SK-N-SH (cell line): ENCODE data around the gene ATP2A3. TPM values are rescaled to one million over a fixed set of nuclear protein-coding genes. Genes with fewer than 3 reads are reported as not detected.

Source experiments
- CTCF ChIA-PET: fragments of 300-600, 350-600 bp; formaldehyde crosslinking; extraction: SDS; loops from one replicate; lab custom pipeline; 2021; lab: Yijun Ruan, JAX
- POLR2A ChIA-PET: fragments of 350-600 bp; sonication (Branson Sonifier 250); formaldehyde crosslinking; extraction: SDS; loops from one replicate; lab custom pipeline; 2020; ENCODE audit warnings: antibody characterized with exemption, inconsistent platforms; lab: Yijun Ruan, JAX
- DNase-seq: peaks from one replicate; pipeline ENCODE4 v3.0.0; 2012
- H2AFZ ChIP-seq: fragments of 200-600 bp; sonication (generic); 2 replicates; pipeline ENCODE4 v1.8.1; 2016; ENCODE audit warnings: antibody characterized with exemption, mild to moderate bottlenecking, low read depth
- H3F3A ChIP-seq: fragments of 200-600 bp; sonication (generic); replicated peaks from 2 replicates; pipeline ENCODE3; 2016; ENCODE audit warnings: antibody characterized with exemption, mild to moderate bottlenecking; ENCODE audit not compliant: insufficient read depth
- H3K27ac ChIP-seq, 2 experiments: fragments of 200-500 bp in 1 of 2; fragments of 200-600 bp in 1 of 2; sonication (Bioruptor generic) in 1 of 2; sonication (generic), shearing (Covaris generic) in 1 of 2; 2 replicates each; pipeline versions ENCODE4 v1.5.1 to v1.6.1; 2014 to 2016; ENCODE audit warnings: low read depth in 2 of 2, inconsistent platforms in 1 of 2, low read length in 1 of 2, mild to moderate bottlenecking in 1 of 2, mixed read lengths in 1 of 2
- H3K27me3 ChIP-seq: fragments of 200-600 bp; sonication (generic), shearing (Covaris generic); 2 replicates; pipeline ENCODE4 v1.6.1; 2016; ENCODE audit warnings: mixed run types; ENCODE audit not compliant: insufficient read depth
- H3K36me3 ChIP-seq, 2 experiments: fragments of 200-500 bp in 1 of 2; fragments of 200-600 bp in 1 of 2; sonication (Bioruptor generic) in 1 of 2; sonication (generic) in 1 of 2; replicated peaks in 1 of 2; 2 replicates each; pipeline versions ENCODE3 to v1.5.1; 2014 to 2016; ENCODE audit warnings: low read length in 1 of 2, mild to moderate bottlenecking in 1 of 2; ENCODE audit not compliant: insufficient read depth in 2 of 2, control insufficient read depth in 1 of 2
- H3K4me1 ChIP-seq, 2 experiments: fragments of 200-500 bp in 1 of 2; fragments of 200-600 bp in 1 of 2; sonication (Bioruptor generic) in 1 of 2; sonication (generic), shearing (Covaris generic) in 1 of 2; 2 replicates each; pipeline versions ENCODE4 v1.5.1 to v1.6.1; 2014 to 2016; ENCODE audit warnings: low read depth in 1 of 2, low read length in 1 of 2, mixed run types in 1 of 2; ENCODE audit not compliant: insufficient read depth in 2 of 2, control insufficient read depth in 1 of 2
- H3K4me2 ChIP-seq: fragments of 200-600 bp; sonication (generic), shearing (Covaris generic); 2 replicates; pipeline ENCODE4 v1.6.1; 2017; ENCODE audit warnings: mixed run types
- H3K4me3 ChIP-seq, 2 experiments: fragments of 200-500 bp in 1 of 2; fragments of 200-600 bp in 1 of 2; sonication (Bioruptor generic) in 1 of 2; sonication (generic), shearing (Covaris generic) in 1 of 2; 2 replicates each; pipeline versions ENCODE4 v1.5.1 to v1.8.1; 2014 to 2016; ENCODE audit warnings: low read depth in 2 of 2, inconsistent platforms in 1 of 2, low read length in 1 of 2, mild to moderate bottlenecking in 1 of 2, mixed read lengths in 1 of 2, moderate library complexity in 1 of 2
- H3K79me2 ChIP-seq: fragments of 200-600 bp; sonication (generic); 2 replicates; pipeline ENCODE4 v1.8.1; 2017; ENCODE audit warnings: mild to moderate bottlenecking; ENCODE audit not compliant: insufficient read depth
- H3K9ac ChIP-seq: fragments of 200-600 bp; sonication (generic); 2 replicates; pipeline ENCODE4 v1.6.1; 2017; ENCODE audit warnings: mixed run types
- H3K9me2 ChIP-seq: fragments of 200-600 bp; sonication (generic); 2 replicates; pipeline ENCODE4 v1.6.1; 2017; ENCODE audit warnings: mixed run types
- H3K9me3 ChIP-seq: fragments of 200-600 bp; sonication (generic); 2 replicates; pipeline ENCODE4 v1.6.1; 2017; ENCODE audit warnings: mixed run types, mild to moderate bottlenecking, moderate library complexity
- H4K20me1 ChIP-seq: fragments of 200-600 bp; sonication (generic); 2 replicates; pipeline ENCODE4 v1.6.1; 2017; ENCODE audit warnings: mild to moderate bottlenecking, mixed run types; ENCODE audit not compliant: insufficient read depth
- CHD2 ChIP-seq: fragments of 150-350 bp; IDR thresholded peaks from 2 replicates; pipeline ENCODE4 v1.6.1; 2018; ENCODE audit warnings: low read length; ENCODE audit not compliant: partially characterized antibody
- ELF1 ChIP-seq: IDR thresholded peaks from 2 replicates; pipeline ENCODE4 v1.4.0; 2012
- EP300 ChIP-seq, 2 experiments: IDR thresholded peaks; 2 replicates each; pipeline versions ENCODE4 v1.4.0 to v1.6.1; 2012; ENCODE audit warnings: borderline replicate concordance in 1 of 2, low read depth in 1 of 2, low read length in 1 of 2
- EZH2phosphoT487 ChIP-seq: fragments of 200-600 bp; sonication (generic); IDR thresholded peaks from 2 replicates; pipeline ENCODE4 v1.6.1; 2017; ENCODE audit warnings: low read depth, mixed run types, mild to moderate bottlenecking, antibody characterized with exemption, moderate library complexity, borderline replicate concordance
- FOSL2 ChIP-seq: IDR thresholded peaks from 2 replicates; pipeline ENCODE4 v1.4.0; 2012; ENCODE audit warnings: low read depth, mild to moderate bottlenecking, moderate library complexity, borderline replicate concordance
- FOXM1 ChIP-seq: IDR thresholded peaks from 2 replicates; pipeline ENCODE4 v1.4.0; 2012; ENCODE audit warnings: low read depth, mild to moderate bottlenecking
- GABPA ChIP-seq: IDR thresholded peaks from 2 replicates; pipeline ENCODE4 v1.4.0; 2012; ENCODE audit warnings: low read depth, mild to moderate bottlenecking
- MEF2A ChIP-seq: IDR thresholded peaks from 2 replicates; pipeline ENCODE4 v1.4.0; 2012; ENCODE audit warnings: low read depth, borderline replicate concordance
- MXI1 ChIP-seq: IDR thresholded peaks from 2 replicates; pipeline ENCODE4 v1.6.1; 2012; ENCODE audit warnings: mild to moderate bottlenecking, low read depth, low read length, improper control_type of control experiment
- POLR2AphosphoS5 ChIP-seq: IDR thresholded peaks from 2 replicates; pipeline ENCODE4 v1.6.1; 2012; ENCODE audit warnings: low read depth, low read length
- RAD21 ChIP-seq: IDR thresholded peaks from 2 replicates; pipeline ENCODE4 v1.6.1; 2012; ENCODE audit warnings: mild to moderate bottlenecking, low read length
- RFX5 ChIP-seq: IDR thresholded peaks from 2 replicates; pipeline ENCODE4 v1.6.1; 2012; ENCODE audit warnings: mild to moderate bottlenecking, improper control_type of control experiment, low read length
- RXRA ChIP-seq: IDR thresholded peaks from 2 replicates; pipeline ENCODE4 v1.4.0; 2012; ENCODE audit warnings: low read depth, mild to moderate bottlenecking, borderline replicate concordance
- SIN3A ChIP-seq: IDR thresholded peaks from 2 replicates; pipeline ENCODE4 v1.6.1; 2012; ENCODE audit warnings: low read depth, mild to moderate bottlenecking, low read length, moderate library complexity, borderline replicate concordance
- SMC3 ChIP-seq: IDR thresholded peaks from 2 replicates; pipeline ENCODE4 v1.6.1; 2012; ENCODE audit warnings: low read depth, low read length, improper control_type of control experiment
- TEAD4 ChIP-seq: IDR thresholded peaks from 2 replicates; pipeline ENCODE4 v1.4.0; 2012; ENCODE audit warnings: mild to moderate bottlenecking, borderline replicate concordance; ENCODE audit not compliant: insufficient read depth
- WGBS: methylation state at CpG from one replicate; pipeline ENCODE4 v1.1.6; 2017; ENCODE audit warnings: low lambda C conversion rate; 5-methylcytosine and 5-hydroxymethylcytosine counted together
- polyA plus RNA-seq, 3 experiments: library from polyadenylated mRNA; depleted of rRNA; stranded (reverse); fragments of >200 nt; gene quantifications; 2 replicates each; pipeline ENCODE4 v1.2.3, GENCODE V29; 2012
- TF ChIP-seq, protein P1 (sequence below): IDR thresholded peaks from 2 replicates; pipeline ENCODE4 v1.4.0; 2012; ENCODE audit warnings: low read depth, borderline replicate concordance
- TF ChIP-seq, protein P2 (sequence below): IDR thresholded peaks from 2 replicates; pipeline ENCODE4; 2012
- TF ChIP-seq, protein P3 (sequence below): IDR thresholded peaks from 2 replicates; pipeline ENCODE4 v1.4.0; 2012; ENCODE audit warnings: low read depth
- TF ChIP-seq, protein P4 (sequence below): fragments of 150-350 bp; IDR thresholded peaks from 2 replicates; pipeline ENCODE4 v1.6.1; 2016; ENCODE audit warnings: mild to moderate bottlenecking, low read depth, low read length

ATP2A3 gene
- polyA plus RNA-seq, 1 of the 3 experiments (the other 2 are of a cell fraction): 2.1 TPM

DNA sequence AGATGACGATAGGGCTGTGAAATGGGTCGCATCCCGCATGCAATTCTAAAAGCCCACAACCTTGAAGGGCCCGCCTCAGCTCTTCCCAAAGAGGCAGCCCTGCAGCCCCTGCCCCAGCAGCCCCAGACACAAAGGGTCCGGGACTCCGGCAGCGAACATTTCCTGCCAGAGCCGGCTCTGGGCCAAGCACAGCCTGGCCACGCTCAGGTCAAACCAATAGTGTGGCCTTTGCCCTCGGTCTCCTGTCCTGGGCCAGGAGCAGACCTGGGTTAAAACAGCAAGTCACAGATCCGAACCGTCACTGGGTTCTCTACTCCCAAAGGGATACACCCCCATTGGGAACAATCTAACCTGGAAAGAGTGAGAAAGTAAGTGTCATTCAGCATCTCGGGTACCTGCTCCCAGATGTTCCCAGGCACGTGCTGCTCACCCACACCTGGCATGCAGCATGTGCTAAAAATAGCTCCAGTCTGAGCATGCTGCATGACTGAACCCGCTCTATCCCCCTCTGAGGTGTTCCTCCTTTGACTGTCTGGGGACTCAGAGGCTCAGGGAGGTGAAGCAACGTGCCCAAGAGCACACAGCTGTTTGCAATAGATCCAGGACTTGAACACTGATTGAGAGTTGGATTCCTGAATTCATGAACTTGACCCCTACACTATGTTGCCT, 22.2 kb upstream of the ATP2A3 start (continued):
- TF ChIP-seq, protein P1, sequence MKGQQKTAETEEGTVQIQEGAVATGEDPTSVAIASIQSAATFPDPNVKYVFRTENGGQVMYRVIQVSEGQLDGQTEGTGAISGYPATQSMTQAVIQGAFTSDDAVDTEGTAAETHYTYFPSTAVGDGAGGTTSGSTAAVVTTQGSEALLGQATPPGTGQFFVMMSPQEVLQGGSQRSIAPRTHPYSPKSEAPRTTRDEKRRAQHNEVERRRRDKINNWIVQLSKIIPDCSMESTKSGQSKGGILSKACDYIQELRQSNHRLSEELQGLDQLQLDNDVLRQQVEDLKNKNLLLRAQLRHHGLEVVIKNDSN: no peak
- TF ChIP-seq, all 33 proteins: peak for 0

DNA sequence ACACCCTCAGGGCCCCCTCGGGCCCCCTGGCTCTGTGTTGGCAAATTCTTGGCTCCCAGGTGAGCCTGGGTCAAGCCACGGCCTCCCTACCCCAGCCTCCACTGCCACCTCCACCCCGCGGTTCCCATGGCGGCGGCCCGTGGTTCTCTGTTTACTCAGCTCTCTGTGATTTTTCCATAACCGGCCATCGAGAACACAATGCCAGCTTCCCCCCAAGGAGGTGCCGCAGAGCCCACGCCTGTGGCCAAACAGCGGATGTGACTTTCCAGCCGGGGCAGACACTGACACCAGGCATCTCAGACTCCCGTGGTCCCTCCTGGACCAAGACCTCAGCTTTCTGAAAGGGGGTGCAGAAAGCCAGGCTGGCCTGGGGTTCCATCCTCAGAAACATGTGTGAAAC, 21.6 kb upstream of the ATP2A3 start:
- no peak overlapping the region for H3K27ac ChIP-seq
- H3K36me3 ChIP-seq: no peaks in the 10 kb centered on the region
- no peak overlapping the region for H2AFZ ChIP-seq
- no peak overlapping the region for H3K4me2 ChIP-seq
- no peaks in the 10 kb centered on the region for H4K20me1 ChIP-seq
- H3K9me3 ChIP-seq: no peaks in the 10 kb centered on the region
- no peaks in the 10 kb centered on the region; a peak in 1 of 4 replicates for H3K4me1 ChIP-seq
- H3K27me3 ChIP-seq: no peaks in the 10 kb centered on the region
- CTCF ChIA-PET: no interaction called here
- H3K4me3 ChIP-seq: no peak overlapping the region
- no peak overlapping the region for H3K9ac ChIP-seq
- no peaks in the 10 kb centered on the region for H3F3A ChIP-seq
- DNase-seq: peak; percentile 16
- TF ChIP-seq SIN3A: no peak
- TF ChIP-seq, protein P2, sequence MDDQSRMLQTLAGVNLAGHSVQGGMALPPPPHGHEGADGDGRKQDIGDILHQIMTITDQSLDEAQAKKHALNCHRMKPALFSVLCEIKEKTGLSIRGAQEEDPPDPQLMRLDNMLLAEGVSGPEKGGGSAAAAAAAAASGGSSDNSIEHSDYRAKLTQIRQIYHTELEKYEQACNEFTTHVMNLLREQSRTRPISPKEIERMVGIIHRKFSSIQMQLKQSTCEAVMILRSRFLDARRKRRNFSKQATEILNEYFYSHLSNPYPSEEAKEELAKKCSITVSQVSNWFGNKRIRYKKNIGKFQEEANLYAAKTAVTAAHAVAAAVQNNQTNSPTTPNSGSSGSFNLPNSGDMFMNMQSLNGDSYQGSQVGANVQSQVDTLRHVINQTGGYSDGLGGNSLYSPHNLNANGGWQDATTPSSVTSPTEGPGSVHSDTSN: no peak
- TF ChIP-seq, protein P3, sequence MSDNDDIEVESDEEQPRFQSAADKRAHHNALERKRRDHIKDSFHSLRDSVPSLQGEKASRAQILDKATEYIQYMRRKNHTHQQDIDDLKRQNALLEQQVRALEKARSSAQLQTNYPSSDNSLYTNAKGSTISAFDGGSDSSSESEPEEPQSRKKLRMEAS: no peak
- no peak for TF ChIP-seq TEAD4
- no peak for TF ChIP-seq CHD2
- TF ChIP-seq MXI1: no peak
- TF ChIP-seq GABPA: no peak
- TF ChIP-seq, protein P4, sequence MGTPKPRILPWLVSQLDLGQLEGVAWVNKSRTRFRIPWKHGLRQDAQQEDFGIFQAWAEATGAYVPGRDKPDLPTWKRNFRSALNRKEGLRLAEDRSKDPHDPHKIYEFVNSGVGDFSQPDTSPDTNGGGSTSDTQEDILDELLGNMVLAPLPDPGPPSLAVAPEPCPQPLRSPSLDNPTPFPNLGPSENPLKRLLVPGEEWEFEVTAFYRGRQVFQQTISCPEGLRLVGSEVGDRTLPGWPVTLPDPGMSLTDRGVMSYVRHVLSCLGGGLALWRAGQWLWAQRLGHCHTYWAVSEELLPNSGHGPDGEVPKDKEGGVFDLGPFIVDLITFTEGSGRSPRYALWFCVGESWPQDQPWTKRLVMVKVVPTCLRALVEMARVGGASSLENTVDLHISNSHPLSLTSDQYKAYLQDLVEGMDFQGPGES: no peak
- no peak for TF ChIP-seq SMC3
- no peak for TF ChIP-seq RAD21
- TF ChIP-seq EZH2phosphoT487: no peak
- TF ChIP-seq RXRA: no peak
- TF ChIP-seq MEF2A: no peak
- TF ChIP-seq, protein P1: no peak
- TF ChIP-seq POLR2AphosphoS5: no peak
- no peak for TF ChIP-seq RFX5
- TF ChIP-seq ELF1: no peak
- no peak for TF ChIP-seq EP300 (IDR thresholded peaks at IDR 0.05; ENCODE audit: borderline replicate concordance in 1 of 2, low read depth in 1 of 2, low read length in 1 of 2)
- TF ChIP-seq FOSL2: no peak
- no peak for TF ChIP-seq FOXM1
- TF ChIP-seq, all 33 proteins: peak for 0
- POLR2A ChIA-PET: no interaction called here
- no peaks in the 10 kb centered on the region for H3K9me2 ChIP-seq
- WGBS: 55% methylated on average over 12 of the region's 14 CpGs
- no peaks in the 10 kb centered on the region for H3K79me2 ChIP-seq
